Subcutaneous abdominal adipose tissue (tissue), 5 donors: Measurements from ENCODE around the gene RANBP9.

Experiments used
- H3K27ac ChIP-seq: one replicate; pipeline ENCODE4 v1.7.0; 2013; ENCODE audit warnings: low read depth, mild to moderate bottlenecking, inconsistent platforms, low read length, moderate library complexity
- H3K27me3 ChIP-seq, 5 donors: one replicate each; pipeline ENCODE4 v1.7.0; 2013; ENCODE audit warnings: low read length in 5 of 5, inconsistent platforms in 1 of 5; ENCODE audit not compliant: control insufficient read depth in 5 of 5, insufficient read depth in 4 of 5
- H3K36me3 ChIP-seq, 5 donors: one replicate each; pipeline ENCODE4 v1.7.0; 2013; ENCODE audit warnings: low read length in 5 of 5; ENCODE audit not compliant: control insufficient read depth in 5 of 5, insufficient read depth in 5 of 5
- H3K4me1 ChIP-seq, 5 donors: one replicate each; pipeline ENCODE4 v1.7.0; 2013; ENCODE audit warnings: low read length in 5 of 5, mild to moderate bottlenecking in 3 of 5, moderate library complexity in 1 of 5; ENCODE audit not compliant: control insufficient read depth in 5 of 5, insufficient read depth in 5 of 5
- H3K4me3 ChIP-seq, 5 donors: one replicate each; pipeline ENCODE4 v1.7.0; 2013; ENCODE audit warnings: low read length in 5 of 5, low read depth in 1 of 5
- H3K9ac ChIP-seq, 5 donors: one replicate each; pipeline ENCODE4 v1.7.0; 2013; ENCODE audit warnings: low read length in 5 of 5, mild to moderate bottlenecking in 4 of 5, moderate library complexity in 3 of 5
- H3K9me3 ChIP-seq, 5 donors: one replicate each; pipeline ENCODE4 v1.7.0; 2013; ENCODE audit warnings: low read length in 5 of 5; ENCODE audit not compliant: control insufficient read depth in 5 of 5
- donor health status: healthy.
- donor health status: healthy.
- donor health status: healthy.
- donor health status: healthy.
- donor health status: healthy.

The RANBP9 gene

GRCh38 chr6:13661647-13662046 is 50.0 kb downstream of the RANBP9 start:
- Histone ChIP-seq H3K27me3 (no peaks in the 10 kb centered on the region), H3K36me3 (no peaks in the 10 kb centered on the region), H3K4me3 (no peak overlapping the region), H3K27ac (no peak overlapping the region), H3K4me1 (peaks cover 0 to 34% (median 16%) of the 10 kb centered on the region in 5 donors), H3K9me3 (no peaks in the 10 kb centered on the region), H3K9ac (no peak overlapping the region)

GRCh38 chr6:13660893-13661292 is 50.7 kb downstream of the RANBP9 start:
- no peaks in the 10 kb centered on the region for H3K36me3 ChIP-seq
- peaks cover 0 to 34% (median 16%) of the 10 kb centered on the region in 5 donors for H3K4me1 ChIP-seq
- H3K9ac ChIP-seq: no peak overlapping the region
- H3K4me3 ChIP-seq: no peak overlapping the region
- H3K9me3 ChIP-seq: no peaks in the 10 kb centered on the region
- H3K27me3 ChIP-seq: no peaks in the 10 kb centered on the region
- no peak overlapping the region for H3K27ac ChIP-seq

GRCh38 chr6:13660273-13660672 is 51.4 kb downstream of the RANBP9 start:
- Histone ChIP-seq H3K9ac (peak overlapping the region in 1 of 5 donors; percentile 47), H3K27me3 (no peaks in the 10 kb centered on the region), H3K9me3 (no peaks in the 10 kb centered on the region), H3K27ac (no peak overlapping the region), H3K4me1 (peaks cover 0 to 34% (median 16%) of the 10 kb centered on the region in 5 donors), H3K4me3 (no peak overlapping the region), H3K36me3 (no peaks in the 10 kb centered on the region)

DNA sequence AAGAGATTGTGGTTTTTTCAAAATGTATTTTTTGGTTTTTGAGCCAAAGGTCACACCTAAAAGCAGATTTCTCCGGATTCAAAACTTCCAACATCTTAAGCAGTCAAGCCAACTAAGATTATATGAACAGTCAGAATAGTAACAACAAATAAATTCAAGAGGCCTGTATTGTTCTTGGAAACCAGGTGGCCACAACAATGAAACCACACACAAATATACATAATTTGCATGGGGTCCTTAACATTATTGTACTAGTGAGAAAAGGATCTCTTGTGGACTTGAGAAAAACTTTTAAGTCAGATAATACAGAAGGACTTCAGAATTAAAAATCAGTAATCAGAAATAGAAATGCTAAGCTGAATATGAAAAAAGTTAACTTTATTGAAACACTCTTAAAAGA is 55.9 kb downstream of the RANBP9 start:
- Histone ChIP-seq H3K4me1 (peaks cover 0 to 21% (median 11%) of the 10 kb centered on the region in 5 donors), H3K9me3 (no peaks in the 10 kb centered on the region), H3K4me3 (no peak overlapping the region), H3K9ac (no peak overlapping the region), H3K36me3 (peaks cover 0 to 1% (median under 1%) of the 10 kb centered on the region in 5 donors), H3K27me3 (no peaks in the 10 kb centered on the region), H3K27ac (no peak overlapping the region)

GRCh38 chr6:13654496-13654895 is 57.1 kb downstream of the RANBP9 start:
- Histone ChIP-seq H3K27me3 (no peaks in the 10 kb centered on the region), H3K27ac (no peak overlapping the region), H3K9me3 (no peaks in the 10 kb centered on the region), H3K4me1 (peaks cover 0 to 11% (median 6%) of the 10 kb centered on the region in 5 donors), H3K36me3 (peaks cover 0 to 6% (median 5%) of the 10 kb centered on the region in 5 donors), H3K9ac (no peak overlapping the region), H3K4me3 (no peak overlapping the region)

GRCh38 chr6:13653296-13653695 is 58.3 kb downstream of the RANBP9 start:
- no peaks in the 10 kb centered on the region for H3K27me3 ChIP-seq
- no peak overlapping the region for H3K27ac ChIP-seq
- no peaks in the 10 kb centered on the region for H3K9me3 ChIP-seq
- no peak overlapping the region for H3K4me3 ChIP-seq
- H3K9ac ChIP-seq: no peak overlapping the region
- peaks cover 2 to 12% (median 6%) of the 10 kb centered on the region in 5 donors for H3K36me3 ChIP-seq
- H3K4me1 ChIP-seq: peaks cover 0 to 8% (median 0%) of the 10 kb centered on the region in 5 donors

DNA sequence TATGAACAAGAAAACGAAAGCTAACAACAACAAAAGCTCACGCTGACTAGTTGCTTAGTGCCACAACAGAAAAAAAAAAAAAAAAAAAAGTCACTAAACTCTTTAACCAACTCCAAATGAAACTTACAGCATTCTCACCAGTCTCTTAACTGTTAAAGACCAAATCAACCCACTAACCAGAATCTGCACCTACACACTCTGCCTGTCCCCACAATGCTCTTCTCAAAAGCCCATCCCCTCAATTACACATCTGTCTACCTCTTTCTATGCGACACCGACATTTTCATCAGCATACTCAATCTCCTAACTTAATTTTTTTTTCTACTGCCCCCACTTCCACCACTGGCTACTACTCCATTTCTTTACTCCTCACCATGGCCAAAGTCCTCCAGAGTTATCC is 62.2 kb downstream of the RANBP9 start:
- Histone ChIP-seq H3K4me1 (peaks cover 0 to 8% (median 0%) of the 10 kb centered on the region in 5 donors), H3K9me3 (no peaks in the 10 kb centered on the region)

GRCh38 chr6:13648850-13649249 is 62.8 kb downstream of the RANBP9 start:
- H3K4me3 ChIP-seq: no peak overlapping the region
- peaks cover 0 to 5% (median 0%) of the 10 kb centered on the region in 5 donors for H3K4me1 ChIP-seq
- H3K27me3 ChIP-seq: no peaks in the 10 kb centered on the region
- no peak overlapping the region for H3K27ac ChIP-seq
- no peaks in the 10 kb centered on the region for H3K9me3 ChIP-seq
- H3K9ac ChIP-seq: no peak overlapping the region
- H3K36me3 ChIP-seq: peaks cover 2 to 13% (median 8%) of the 10 kb centered on the region in 5 donors

More for the DNA sequence above, 62.2 kb downstream of the RANBP9 start:
- H3K4me3 ChIP-seq: no peak overlapping the region
- H3K36me3 ChIP-seq: peaks cover 2 to 12% (median 6%) of the 10 kb centered on the region in 5 donors
- no peaks in the 10 kb centered on the region for H3K27me3 ChIP-seq
- H3K9ac ChIP-seq: no peak overlapping the region
- H3K27ac ChIP-seq: no peak overlapping the region

- Histone ChIP-seq H3K9me3 (no peaks in the 10 kb centered on the region), H3K9ac (no peak overlapping the region), H3K27ac (no peak overlapping the region), H3K4me3 (no peak overlapping the region), H3K36me3 (peaks cover 12 to 25% (median 17%) of the 10 kb centered on the region in 5 donors), H3K27me3 (no peaks in the 10 kb centered on the region), H3K4me1 (peaks cover 0 to 3% (median 0%) of the 10 kb centered on the region in 5 donors)
Measured at GRCh38 chr6:13643125-13643524, 68.5 kb downstream of the RANBP9 start.

- H3K27ac ChIP-seq: peak overlapping the region; percentile 2
- no peak overlapping the region for H3K9ac ChIP-seq
Measured at GRCh38 chr6:13641315-13641714, 70.3 kb downstream of the RANBP9 start.

More at GRCh38 chr6:13641315-13641714, 70.3 kb downstream of the RANBP9 start:
- H3K27me3 ChIP-seq: no peaks in the 10 kb centered on the region
- H3K9me3 ChIP-seq: no peaks in the 10 kb centered on the region
- peaks cover 21 to 38% (median 30%) of the 10 kb centered on the region in 5 donors for H3K36me3 ChIP-seq
- peaks cover 0 to 3% (median 0%) of the 10 kb centered on the region in 5 donors for H3K4me1 ChIP-seq
- H3K4me3 ChIP-seq: no peak overlapping the region
